Progenitor cell of endocrine pancreas (in vitro differentiated cells): Measurements from ENCODE around the gene IQGAP2. TPM values are rescaled to one million over a fixed set of nuclear protein-coding genes. Genes with fewer than 3 reads are reported as not detected.

Experiments used
- DNase-seq: peaks from one replicate; pipeline ENCODE4 v3.0.0; 2021; ENCODE audit warnings: low spot score; ENCODE audit not compliant: unreplicated experiment
- H3K27ac Mint-ChIP-seq: 2 replicates; pipeline ENCODE4 v1.8.0; 2021; ENCODE audit warnings: mild to moderate bottlenecking, moderate library complexity, mixed read lengths
- H3K27me3 Mint-ChIP-seq: 2 replicates; pipeline ENCODE4 v1.8.0; 2021; ENCODE audit warnings: mixed read lengths
- H3K36me3 Mint-ChIP-seq: 2 replicates; pipeline ENCODE4 v1.8.0; 2022; ENCODE audit warnings: mixed read lengths; ENCODE audit not compliant: insufficient read depth
- H3K4me1 Mint-ChIP-seq: 2 replicates; pipeline ENCODE4 v1.8.0; 2021; ENCODE audit warnings: low read depth, mixed read lengths
- H3K4me3 Mint-ChIP-seq: 2 replicates; pipeline ENCODE4 v1.8.0; 2021; ENCODE audit warnings: low read depth, mild to moderate bottlenecking, moderate library complexity, mixed read lengths
- H3K9me3 Mint-ChIP-seq: 2 replicates; pipeline ENCODE4 v1.8.0; 2021; ENCODE audit warnings: low read depth, mixed read lengths
- total RNA-seq: library from RNA; stranded (reverse); gene quantifications from 2 replicates; pipeline ENCODE4 v1.2.1, GENCODE V29; 2021
- TF ChIP-seq, protein P1 (sequence below): fragments of 200-600 bp; sonication (generic); IDR thresholded peaks from one replicate; pipeline ENCODE4 v1.5.0; 2021; ENCODE audit warnings: antibody characterized with exemption, mild to moderate bottlenecking; ENCODE audit not compliant: unreplicated experiment

The IQGAP2 gene
- total RNA-seq, 1 donor from 2014 or later = 16.7 TPM

DNA sequence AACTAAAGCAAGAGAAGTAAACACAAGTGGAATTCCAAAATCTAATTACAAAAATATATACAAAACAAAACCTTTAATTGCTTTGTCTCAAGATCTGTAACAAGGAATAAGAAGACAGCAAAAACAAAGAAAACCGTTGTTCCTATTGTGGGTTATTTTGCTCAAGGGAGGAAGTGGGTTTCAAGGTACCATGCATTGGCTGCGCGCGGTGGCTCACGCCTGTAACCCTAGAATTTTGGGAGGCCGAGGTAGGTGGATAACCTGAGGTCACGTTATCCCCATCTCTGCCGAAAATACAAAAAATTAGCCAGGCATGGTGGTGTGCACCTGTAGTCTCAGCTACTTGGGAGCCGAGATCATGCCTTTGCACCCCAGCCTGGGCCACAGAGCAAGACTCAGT is 12.1 kb upstream of the IQGAP2 start:
- no peak overlapping the region for H3K27ac Mint-ChIP-seq
- H3K4me1 Mint-ChIP-seq = peaks cover 34% of the 10 kb centered on the region
- no peak for DNase-seq
- no peak overlapping the region for H3K4me3 Mint-ChIP-seq
- TF ChIP-seq, protein P1, sequence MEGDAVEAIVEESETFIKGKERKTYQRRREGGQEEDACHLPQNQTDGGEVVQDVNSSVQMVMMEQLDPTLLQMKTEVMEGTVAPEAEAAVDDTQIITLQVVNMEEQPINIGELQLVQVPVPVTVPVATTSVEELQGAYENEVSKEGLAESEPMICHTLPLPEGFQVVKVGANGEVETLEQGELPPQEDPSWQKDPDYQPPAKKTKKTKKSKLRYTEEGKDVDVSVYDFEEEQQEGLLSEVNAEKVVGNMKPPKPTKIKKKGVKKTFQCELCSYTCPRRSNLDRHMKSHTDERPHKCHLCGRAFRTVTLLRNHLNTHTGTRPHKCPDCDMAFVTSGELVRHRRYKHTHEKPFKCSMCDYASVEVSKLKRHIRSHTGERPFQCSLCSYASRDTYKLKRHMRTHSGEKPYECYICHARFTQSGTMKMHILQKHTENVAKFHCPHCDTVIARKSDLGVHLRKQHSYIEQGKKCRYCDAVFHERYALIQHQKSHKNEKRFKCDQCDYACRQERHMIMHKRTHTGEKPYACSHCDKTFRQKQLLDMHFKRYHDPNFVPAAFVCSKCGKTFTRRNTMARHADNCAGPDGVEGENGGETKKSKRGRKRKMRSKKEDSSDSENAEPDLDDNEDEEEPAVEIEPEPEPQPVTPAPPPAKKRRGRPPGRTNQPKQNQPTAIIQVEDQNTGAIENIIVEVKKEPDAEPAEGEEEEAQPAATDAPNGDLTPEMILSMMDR = no peak
- H3K36me3 Mint-ChIP-seq = no peaks in the 10 kb centered on the region
- no peaks in the 10 kb centered on the region for H3K27me3 Mint-ChIP-seq
- H3K9me3 Mint-ChIP-seq = no peaks in the 10 kb centered on the region

DNA sequence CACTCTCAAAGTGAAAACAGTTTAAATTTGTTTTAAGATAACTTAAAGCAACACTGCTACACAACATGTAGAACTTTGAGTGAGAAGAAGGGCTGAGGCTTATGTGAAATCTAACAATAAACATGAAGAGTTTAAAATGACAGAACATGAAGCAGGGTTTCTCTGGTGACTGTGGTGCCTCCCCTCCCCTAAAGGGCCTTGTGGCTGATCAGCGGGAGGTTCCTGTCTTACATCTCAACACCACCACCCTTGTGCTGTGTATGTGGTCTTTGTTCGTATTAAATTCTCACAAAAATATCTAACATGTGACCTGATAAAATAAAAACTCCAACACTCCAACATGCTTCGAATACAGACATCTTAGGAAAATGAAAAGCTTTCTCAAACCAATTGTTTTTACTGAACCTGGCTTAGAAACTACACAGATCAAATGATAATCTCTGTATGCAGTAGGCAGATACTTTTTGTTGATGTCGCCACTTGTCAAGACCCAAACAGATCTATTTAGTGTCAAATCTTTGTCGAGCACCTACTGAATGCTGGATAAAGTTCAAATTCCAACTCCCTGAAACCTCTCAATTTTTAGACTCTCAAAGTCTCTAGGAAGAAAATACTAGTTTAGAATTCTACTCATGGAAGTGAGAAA is 9.9 kb upstream of the IQGAP2 start:
- TF ChIP-seq, protein P1 = no peak
- no peak for DNase-seq
- H3K9me3 Mint-ChIP-seq = no peaks in the 10 kb centered on the region
- no peak overlapping the region for H3K4me3 Mint-ChIP-seq
- peaks cover 31% of the 10 kb centered on the region for H3K4me1 Mint-ChIP-seq
- H3K27ac Mint-ChIP-seq = no peak overlapping the region
- no peaks in the 10 kb centered on the region for H3K27me3 Mint-ChIP-seq
- H3K36me3 Mint-ChIP-seq = no peaks in the 10 kb centered on the region

DNA sequence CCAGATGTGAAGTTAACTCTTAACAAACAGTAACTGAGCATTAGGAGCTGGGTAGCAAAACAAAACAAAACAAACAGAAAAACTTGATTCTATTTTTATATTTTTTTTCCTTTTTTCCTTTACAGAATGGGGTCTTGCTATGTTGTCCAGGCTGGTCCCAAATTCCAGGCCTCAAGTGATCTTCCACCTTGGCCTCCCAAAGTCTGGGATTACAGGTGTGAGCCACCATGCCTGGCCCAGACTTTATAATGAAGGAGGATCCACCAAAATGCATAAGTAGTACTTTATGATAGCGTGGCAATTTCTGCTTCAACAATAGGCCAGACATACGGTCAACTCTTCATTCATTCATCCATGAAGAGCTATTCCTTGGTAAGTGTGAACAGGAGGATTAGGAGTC is 5.9 kb upstream of the IQGAP2 start:
- Mint-ChIP-seq H3K27ac (no peak overlapping the region), H3K27me3 (peaks cover 7% of the 10 kb centered on the region), H3K4me3 (no peak overlapping the region), H3K36me3 (no peaks in the 10 kb centered on the region), H3K9me3 (no peaks in the 10 kb centered on the region), H3K4me1 (peaks cover 11% of the 10 kb centered on the region)
- no peak for DNase-seq
- TF ChIP-seq, protein P1 = no peak

DNA sequence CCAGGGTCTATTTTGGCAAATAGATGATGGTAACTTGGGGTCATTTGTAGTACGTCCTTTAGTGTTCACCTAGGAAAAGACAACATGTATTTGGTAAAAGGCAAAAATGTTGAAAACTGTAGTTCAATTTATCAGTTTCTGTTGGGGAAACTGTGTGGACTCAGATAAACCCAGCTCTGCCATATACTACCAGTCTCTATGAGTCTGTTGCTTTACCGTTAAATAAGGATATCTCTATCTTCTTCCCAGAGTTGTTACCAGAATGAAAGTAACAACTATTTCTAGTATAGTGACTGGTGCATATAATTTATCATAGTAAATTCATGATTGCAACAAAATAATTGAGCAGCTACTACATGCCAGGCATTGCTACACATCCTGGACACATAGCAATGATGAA is 3.8 kb upstream of the IQGAP2 start:
- no peaks in the 10 kb centered on the region for H3K36me3 Mint-ChIP-seq
- no peaks in the 10 kb centered on the region for H3K9me3 Mint-ChIP-seq
- DNase-seq = no peak
- TF ChIP-seq, protein P1 = no peak
- H3K4me3 Mint-ChIP-seq = no peak overlapping the region
- peaks cover 7% of the 10 kb centered on the region for H3K27me3 Mint-ChIP-seq
- peaks cover 4% of the 10 kb centered on the region for H3K4me1 Mint-ChIP-seq
- H3K27ac Mint-ChIP-seq = no peak overlapping the region

DNA sequence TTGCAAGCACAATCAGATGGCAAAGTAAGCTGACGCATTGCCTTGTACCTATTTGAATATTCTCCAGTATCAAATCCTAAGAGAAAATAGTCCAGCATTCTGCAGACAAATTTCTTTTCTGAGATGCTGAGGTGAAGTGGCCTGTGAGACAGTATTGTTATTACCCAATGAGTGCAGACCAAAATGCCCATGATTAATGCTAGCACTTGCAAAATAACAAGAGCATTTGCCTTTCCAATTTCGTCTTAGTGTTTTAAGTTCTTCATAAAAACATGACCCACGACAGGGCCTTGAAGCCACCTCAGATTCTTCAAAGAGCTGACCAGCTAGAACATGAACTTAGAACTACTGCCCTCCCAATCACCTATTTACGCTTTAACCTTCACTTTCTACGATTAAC is 2.6 kb upstream of the IQGAP2 start:
- H3K9me3 Mint-ChIP-seq = no peaks in the 10 kb centered on the region
- H3K36me3 Mint-ChIP-seq = no peaks in the 10 kb centered on the region
- no peak overlapping the region for H3K4me3 Mint-ChIP-seq
- DNase-seq = no peak
- H3K4me1 Mint-ChIP-seq = peaks cover 4% of the 10 kb centered on the region
- TF ChIP-seq, protein P1 = no peak
- H3K27me3 Mint-ChIP-seq = peaks cover 7% of the 10 kb centered on the region
- no peak overlapping the region for H3K27ac Mint-ChIP-seq
